Measurements from ENCODE around the gene PLCB1.

Gene PLCB1

DNA sequence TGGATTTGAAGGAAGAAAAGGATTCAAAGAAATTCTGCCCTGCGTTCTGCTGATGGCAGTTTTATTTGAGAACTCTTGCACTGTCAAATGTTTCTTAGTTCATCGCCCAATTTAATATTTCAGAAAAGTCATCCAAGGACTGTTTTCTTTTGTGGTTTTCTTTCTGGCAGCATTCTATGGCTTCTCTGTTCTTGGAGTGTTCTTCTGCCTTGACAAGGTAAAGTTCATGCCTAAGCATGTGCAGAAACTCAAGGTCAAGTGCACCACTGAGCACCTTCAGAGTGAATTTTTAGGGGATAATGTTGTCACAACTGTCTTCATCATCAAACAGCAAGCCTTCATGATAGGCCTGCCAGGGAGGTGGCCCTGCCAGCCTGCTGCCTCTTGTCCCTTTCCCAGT, 225.6 kb downstream of the PLCB1 start:
- Mint-ChIP-seq H3K27me3 (no peaks in the 10 kb centered on the region), H3K9me3 (no peaks in the 10 kb centered on the region), H3K27ac (no peak overlapping the region)

GRCh38 chr20:8360035-8360434, 228.0 kb downstream of the PLCB1 start:
- Mint-ChIP-seq H3K4me3 (no peak overlapping the region), H3K36me3 (no peaks in the 10 kb centered on the region), H3K27ac (no peak overlapping the region), H3K4me1 (no peaks in the 10 kb centered on the region), H3K27me3 (no peaks in the 10 kb centered on the region), H3K9me3 (no peaks in the 10 kb centered on the region)

More for the DNA sequence above, 225.6 kb downstream of the PLCB1 start:
- Mint-ChIP-seq H3K4me1 (no peaks in the 10 kb centered on the region), H3K4me3 (no peak overlapping the region), H3K36me3 (no peaks in the 10 kb centered on the region)

DNA sequence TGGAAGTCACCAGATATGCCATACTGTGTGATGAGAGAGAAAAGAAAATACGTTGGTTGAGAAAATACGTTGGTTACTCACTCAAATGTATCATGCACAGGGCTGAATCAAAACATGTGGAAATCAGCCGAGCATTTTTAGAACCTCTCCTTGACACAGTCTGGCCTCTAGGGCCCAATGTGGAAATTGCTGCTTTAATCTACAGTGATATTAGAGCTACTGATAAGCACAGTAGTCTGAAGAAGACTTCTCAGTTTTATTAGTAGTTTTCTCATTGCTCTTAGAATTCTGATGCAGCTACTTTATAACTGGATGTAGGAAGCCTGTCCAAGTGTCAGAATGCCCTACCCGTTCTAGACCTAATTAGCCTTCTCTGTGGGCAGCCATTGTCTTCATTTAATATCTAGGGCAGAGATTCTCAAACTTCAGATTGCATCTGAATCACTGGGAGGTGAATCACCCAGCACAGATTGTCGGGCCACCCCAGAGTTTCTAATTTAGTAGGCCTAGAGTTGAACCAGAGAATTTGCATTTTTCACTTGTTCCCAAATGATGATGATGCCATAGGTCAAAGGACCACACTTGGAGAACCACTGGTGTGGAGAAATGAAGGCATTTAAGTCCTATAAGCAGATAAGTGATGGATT, 229.1 kb downstream of the PLCB1 start:
- Mint-ChIP-seq H3K27ac (no peak overlapping the region), H3K9me3 (no peaks in the 10 kb centered on the region), H3K36me3 (no peaks in the 10 kb centered on the region), H3K4me1 (no peaks in the 10 kb centered on the region), H3K27me3 (no peaks in the 10 kb centered on the region), H3K4me3 (no peak overlapping the region)

- H3K4me1 Mint-ChIP-seq: no peaks in the 10 kb centered on the region
- H3K27ac Mint-ChIP-seq: no peak overlapping the region
- H3K27me3 Mint-ChIP-seq: no peaks in the 10 kb centered on the region
- H3K4me3 Mint-ChIP-seq: no peak overlapping the region
- H3K9me3 Mint-ChIP-seq: no peaks in the 10 kb centered on the region
- no peaks in the 10 kb centered on the region for H3K36me3 Mint-ChIP-seq
Measured at GRCh38 chr20:8361779-8362178, 229.7 kb downstream of the PLCB1 start.

DNA sequence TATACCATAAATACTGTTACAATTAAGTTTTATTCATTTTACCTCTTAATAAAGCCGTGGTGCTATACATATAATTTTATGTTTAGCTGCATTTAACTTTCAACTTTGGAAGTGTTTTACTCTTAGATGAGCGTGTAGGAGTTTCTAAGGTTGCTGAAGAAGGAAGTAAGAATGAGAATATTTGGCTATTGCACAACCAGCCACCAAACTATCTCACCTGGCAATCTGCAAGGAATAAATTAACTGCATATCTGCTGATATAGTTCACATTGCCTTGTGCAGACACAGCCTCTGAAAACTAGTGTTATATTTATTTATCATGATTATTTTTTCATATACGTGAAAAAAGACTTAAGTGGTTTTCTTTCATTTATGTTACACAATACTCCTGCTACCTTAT, 230.4 kb downstream of the PLCB1 start:
- H3K27me3 Mint-ChIP-seq: no peaks in the 10 kb centered on the region
- no peak overlapping the region for H3K4me3 Mint-ChIP-seq
- no peak overlapping the region for H3K27ac Mint-ChIP-seq
- no peaks in the 10 kb centered on the region for H3K36me3 Mint-ChIP-seq
- H3K4me1 Mint-ChIP-seq: no peaks in the 10 kb centered on the region
- H3K9me3 Mint-ChIP-seq: no peaks in the 10 kb centered on the region

GRCh38 chr20:8363970-8364733, 232.1 kb downstream of the PLCB1 start:
- Mint-ChIP-seq H3K27ac (no peak overlapping the region), H3K36me3 (no peaks in the 10 kb centered on the region), H3K27me3 (no peaks in the 10 kb centered on the region), H3K4me1 (peaks cover 3% of the 10 kb centered on the region), H3K9me3 (no peaks in the 10 kb centered on the region), H3K4me3 (no peak overlapping the region)

DNA sequence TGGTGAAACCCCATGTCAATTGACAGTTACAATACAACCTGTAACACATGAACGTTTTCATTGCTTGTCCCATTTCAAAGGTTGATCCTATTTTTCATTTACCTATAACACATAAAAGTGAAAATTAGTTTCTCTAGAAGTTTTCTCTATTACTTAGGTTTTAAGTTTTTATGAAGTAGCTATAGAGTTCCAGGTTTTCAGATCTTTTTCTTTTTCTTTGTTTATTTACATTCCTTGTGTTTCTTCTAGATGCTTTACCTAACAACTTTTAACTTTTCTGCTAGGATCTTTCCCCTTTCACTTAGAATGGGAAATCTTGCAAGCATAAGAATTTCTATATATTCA, 232.6 kb downstream of the PLCB1 start:
- Mint-ChIP-seq H3K27me3 (no peaks in the 10 kb centered on the region), H3K9me3 (no peaks in the 10 kb centered on the region), H3K4me1 (peaks cover 6% of the 10 kb centered on the region), H3K4me3 (no peak overlapping the region), H3K36me3 (no peaks in the 10 kb centered on the region), H3K27ac (no peak overlapping the region)

GRCh38 chr20:8365634-8366033, 233.6 kb downstream of the PLCB1 start:
- Mint-ChIP-seq H3K36me3 (no peaks in the 10 kb centered on the region), H3K27me3 (no peaks in the 10 kb centered on the region), H3K4me3 (no peak overlapping the region), H3K9me3 (no peaks in the 10 kb centered on the region), H3K4me1 (peaks cover 6% of the 10 kb centered on the region), H3K27ac (no peak overlapping the region)

GRCh38 chr20:8366303-8366923, 234.3 kb downstream of the PLCB1 start:
- H3K36me3 Mint-ChIP-seq: no peaks in the 10 kb centered on the region

DNA sequence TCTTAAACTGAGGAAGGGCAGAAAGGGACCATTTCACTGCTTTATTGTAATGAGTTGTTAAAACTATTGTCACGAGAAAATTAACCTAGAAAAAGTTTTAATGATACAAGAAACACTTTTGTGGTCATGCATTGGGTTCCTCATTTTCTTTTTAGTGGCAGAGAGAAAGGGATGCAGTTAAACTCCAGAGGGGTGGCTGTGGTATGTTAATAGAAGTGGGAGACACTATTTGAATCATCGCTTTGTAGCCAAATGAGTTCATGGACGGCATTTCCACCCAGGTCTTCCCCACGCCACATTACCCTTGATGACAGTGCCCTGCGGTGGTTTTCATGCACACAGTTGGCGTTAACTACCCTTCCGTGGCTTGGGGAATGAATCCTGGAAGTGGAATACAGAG, 235.6 kb downstream of the PLCB1 start:
- H3K4me1 Mint-ChIP-seq: peaks cover 6% of the 10 kb centered on the region
- H3K9me3 Mint-ChIP-seq: no peaks in the 10 kb centered on the region
- no peaks in the 10 kb centered on the region for H3K27me3 Mint-ChIP-seq
- H3K4me3 Mint-ChIP-seq: no peak overlapping the region
- no peaks in the 10 kb centered on the region for H3K36me3 Mint-ChIP-seq
- no peak overlapping the region for H3K27ac Mint-ChIP-seq

More at GRCh38 chr20:8366303-8366923, 234.3 kb downstream of the PLCB1 start:
- no peaks in the 10 kb centered on the region for H3K27me3 Mint-ChIP-seq
- H3K27ac Mint-ChIP-seq: no peak overlapping the region
- peaks cover 6% of the 10 kb centered on the region for H3K4me1 Mint-ChIP-seq
- H3K4me3 Mint-ChIP-seq: no peak overlapping the region
- no peaks in the 10 kb centered on the region for H3K9me3 Mint-ChIP-seq

GRCh38 chr20:8368670-8369069, 236.6 kb downstream of the PLCB1 start:
- Mint-ChIP-seq H3K4me1 (peaks cover 6% of the 10 kb centered on the region), H3K27me3 (no peaks in the 10 kb centered on the region), H3K9me3 (no peaks in the 10 kb centered on the region), H3K27ac (no peak overlapping the region), H3K4me3 (no peak overlapping the region), H3K36me3 (no peaks in the 10 kb centered on the region)

- Mint-ChIP-seq H3K9me3 (no peaks in the 10 kb centered on the region), H3K27me3 (no peaks in the 10 kb centered on the region), H3K36me3 (no peaks in the 10 kb centered on the region), H3K27ac (no peak overlapping the region), H3K4me3 (no peak overlapping the region), H3K4me1 (peaks cover 6% of the 10 kb centered on the region)
Measured at GRCh38 chr20:8369311-8369710, 237.2 kb downstream of the PLCB1 start.

- Mint-ChIP-seq H3K27me3 (no peaks in the 10 kb centered on the region), H3K4me1 (peaks cover 6% of the 10 kb centered on the region), H3K4me3 (no peak overlapping the region), H3K36me3 (no peaks in the 10 kb centered on the region), H3K9me3 (no peaks in the 10 kb centered on the region), H3K27ac (no peak overlapping the region)
Measured at GRCh38 chr20:8370774-8371173, 238.7 kb downstream of the PLCB1 start.

DNA sequence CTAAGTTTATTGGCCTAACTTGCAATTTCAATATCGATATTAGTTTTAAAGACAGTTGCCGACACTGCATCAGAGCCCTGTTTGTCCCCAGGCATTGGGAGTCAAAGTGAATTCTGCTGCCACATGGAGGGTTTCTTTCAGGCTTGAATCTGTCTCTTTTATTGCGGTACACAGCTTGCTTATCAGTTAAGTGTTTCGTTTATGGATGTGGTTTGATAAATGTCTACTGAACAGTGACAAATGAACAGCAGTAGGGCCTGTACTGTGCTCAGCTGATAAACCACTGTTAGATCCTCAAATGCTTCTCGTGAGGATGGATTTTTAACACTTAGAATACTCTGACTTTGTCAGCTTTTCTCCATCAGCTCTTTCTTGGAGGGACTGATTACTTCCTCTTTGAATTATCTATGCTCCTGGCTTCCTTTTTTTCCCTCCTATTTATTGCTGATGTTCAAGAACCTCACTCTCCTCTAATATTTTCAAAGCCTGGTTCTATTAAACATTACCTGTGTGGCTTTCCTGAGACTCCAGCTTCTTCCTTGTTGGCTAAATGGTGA, 240.8 kb downstream of the PLCB1 start:
- H3K27ac Mint-ChIP-seq: no peak overlapping the region

DNA sequence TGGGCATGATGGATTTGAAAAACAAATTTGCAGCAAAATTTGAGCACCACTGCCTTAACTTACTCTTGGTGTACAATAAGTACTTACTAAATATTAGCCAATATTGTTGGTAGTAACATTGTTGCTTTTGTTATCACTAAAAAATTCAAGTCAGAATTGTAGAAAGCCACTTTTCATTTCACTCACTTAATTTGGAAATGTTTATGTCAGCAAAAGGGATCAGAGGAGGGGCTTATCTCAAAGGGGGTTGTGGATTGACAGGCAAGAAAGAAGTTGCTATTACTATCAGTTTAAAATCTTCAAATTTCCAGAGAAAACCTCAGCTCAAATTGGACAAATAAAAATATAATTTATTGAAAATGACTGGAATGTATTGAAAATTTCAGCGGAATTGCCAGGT, 241.5 kb downstream of the PLCB1 start:
- Mint-ChIP-seq H3K27ac (no peak overlapping the region), H3K4me1 (peaks cover 6% of the 10 kb centered on the region), H3K4me3 (no peak overlapping the region), H3K27me3 (no peaks in the 10 kb centered on the region), H3K36me3 (no peaks in the 10 kb centered on the region), H3K9me3 (no peaks in the 10 kb centered on the region)

More for the DNA sequence above, 240.8 kb downstream of the PLCB1 start:
- H3K9me3 Mint-ChIP-seq: no peaks in the 10 kb centered on the region
- H3K4me1 Mint-ChIP-seq: peaks cover 6% of the 10 kb centered on the region
- H3K27me3 Mint-ChIP-seq: no peaks in the 10 kb centered on the region
- no peak overlapping the region for H3K4me3 Mint-ChIP-seq
- no peaks in the 10 kb centered on the region for H3K36me3 Mint-ChIP-seq

DNA sequence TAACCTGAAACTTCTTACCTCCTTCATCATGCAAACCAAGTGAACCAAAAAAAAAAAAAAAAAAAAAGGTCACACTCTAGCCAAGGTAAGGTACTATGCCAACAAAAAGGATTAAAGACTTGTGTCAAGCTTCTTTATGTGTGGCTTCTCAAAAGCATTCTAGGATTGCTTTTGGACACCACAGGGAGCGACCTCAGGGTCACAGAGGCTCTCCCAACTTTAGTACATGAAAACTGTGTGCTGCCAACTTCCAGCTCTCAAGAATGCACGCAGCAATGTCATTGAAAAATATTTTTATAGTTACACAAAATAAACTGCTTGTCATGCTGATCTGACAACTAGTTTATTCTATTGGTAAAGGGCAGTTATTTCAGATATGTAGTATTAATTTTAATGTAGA, 243.8 kb downstream of the PLCB1 start:
- H3K4me3 Mint-ChIP-seq: no peak overlapping the region
- H3K9me3 Mint-ChIP-seq: no peaks in the 10 kb centered on the region
- H3K4me1 Mint-ChIP-seq: no peaks in the 10 kb centered on the region
- H3K27me3 Mint-ChIP-seq: no peaks in the 10 kb centered on the region
- H3K36me3 Mint-ChIP-seq: no peaks in the 10 kb centered on the region
- no peak overlapping the region for H3K27ac Mint-ChIP-seq
